Retinal pigment epithelial cell (primary cell): ENCODE measurements around the gene TMEM181.

Experiments used
- DNase-seq: peaks from one replicate; pipeline ENCODE4 v3.0.0-alpha.2; 2010; ENCODE audit warnings: low read depth
- H3K4me3 ChIP-seq: 2 replicates; pipeline ENCODE4 v1.5.1; 2011; ENCODE audit warnings: mild to moderate bottlenecking, low read length, control low read depth, moderate library complexity
- TF ChIP-seq, protein P1 (sequence below): conservative IDR thresholded peaks from 2 replicates; pipeline ENCODE4 v1.5.1; 2011; ENCODE audit warnings: low read depth, low read length, control low read depth, inconsistent platforms

The TMEM181 gene

DNA sequence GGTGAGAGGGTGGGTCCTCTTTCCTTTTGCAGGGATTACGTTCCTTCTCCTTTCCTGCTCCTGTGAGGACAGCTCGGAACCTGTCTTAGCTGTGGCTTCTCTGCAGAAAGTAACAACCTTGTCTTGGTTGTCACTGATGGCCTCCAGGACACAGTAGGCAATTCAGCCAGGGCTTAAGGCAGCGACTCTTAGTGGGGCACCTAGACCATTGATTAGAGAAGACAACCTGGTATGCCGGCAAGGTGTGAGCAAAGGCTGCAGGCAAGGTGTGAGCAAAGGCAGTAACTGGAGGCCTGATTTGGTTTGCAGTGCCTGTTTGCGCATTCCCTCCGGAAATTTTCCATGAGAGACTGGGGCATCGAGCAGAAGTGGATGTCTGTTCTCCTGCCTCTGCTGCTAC is 47.0 kb downstream of the TMEM181 start:
- TF ChIP-seq, protein P1, sequence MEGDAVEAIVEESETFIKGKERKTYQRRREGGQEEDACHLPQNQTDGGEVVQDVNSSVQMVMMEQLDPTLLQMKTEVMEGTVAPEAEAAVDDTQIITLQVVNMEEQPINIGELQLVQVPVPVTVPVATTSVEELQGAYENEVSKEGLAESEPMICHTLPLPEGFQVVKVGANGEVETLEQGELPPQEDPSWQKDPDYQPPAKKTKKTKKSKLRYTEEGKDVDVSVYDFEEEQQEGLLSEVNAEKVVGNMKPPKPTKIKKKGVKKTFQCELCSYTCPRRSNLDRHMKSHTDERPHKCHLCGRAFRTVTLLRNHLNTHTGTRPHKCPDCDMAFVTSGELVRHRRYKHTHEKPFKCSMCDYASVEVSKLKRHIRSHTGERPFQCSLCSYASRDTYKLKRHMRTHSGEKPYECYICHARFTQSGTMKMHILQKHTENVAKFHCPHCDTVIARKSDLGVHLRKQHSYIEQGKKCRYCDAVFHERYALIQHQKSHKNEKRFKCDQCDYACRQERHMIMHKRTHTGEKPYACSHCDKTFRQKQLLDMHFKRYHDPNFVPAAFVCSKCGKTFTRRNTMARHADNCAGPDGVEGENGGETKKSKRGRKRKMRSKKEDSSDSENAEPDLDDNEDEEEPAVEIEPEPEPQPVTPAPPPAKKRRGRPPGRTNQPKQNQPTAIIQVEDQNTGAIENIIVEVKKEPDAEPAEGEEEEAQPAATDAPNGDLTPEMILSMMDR: no peak
- no peak for DNase-seq
- no peak overlapping the region for H3K4me3 ChIP-seq

DNA sequence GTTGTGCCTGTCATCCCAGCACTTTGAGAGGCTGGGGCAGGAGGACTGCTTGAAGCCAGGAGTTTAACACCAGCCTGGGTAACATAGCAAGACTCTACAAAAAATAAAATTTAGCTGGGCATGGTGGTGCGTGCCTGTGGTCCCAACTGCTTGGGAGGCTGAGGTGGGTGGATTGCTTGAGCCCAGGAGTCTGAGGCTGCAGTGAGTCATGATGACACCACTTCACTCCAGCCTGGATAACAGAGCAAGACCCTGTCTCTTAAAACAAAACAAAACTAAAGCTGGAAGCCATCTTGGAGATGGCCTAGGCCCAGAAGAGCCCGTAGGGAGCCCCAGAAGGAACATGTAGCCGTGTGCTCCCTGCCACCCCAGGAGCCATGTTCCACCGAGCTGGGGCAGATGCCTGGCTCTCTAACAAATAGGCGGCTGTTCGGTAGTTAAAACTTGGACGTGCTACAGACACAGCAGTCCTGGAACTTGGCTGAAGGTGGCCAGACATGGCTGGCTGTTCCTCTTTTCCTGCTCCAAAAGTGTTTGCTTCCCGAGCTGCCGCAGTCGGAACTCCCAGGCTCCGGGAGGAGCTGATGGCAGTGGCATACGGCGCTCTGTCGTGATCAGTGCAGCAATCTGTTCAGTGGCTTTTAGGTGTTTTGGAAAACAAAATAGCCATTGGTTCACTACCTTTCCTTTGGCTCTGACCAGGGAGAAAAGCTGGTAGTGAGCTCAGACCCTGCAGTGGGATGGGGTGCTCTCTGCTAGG is 47.7 kb downstream of the TMEM181 start:
- H3K4me3 ChIP-seq: no peak overlapping the region
- no peak for DNase-seq
- TF ChIP-seq, protein P1: no peak

DNA sequence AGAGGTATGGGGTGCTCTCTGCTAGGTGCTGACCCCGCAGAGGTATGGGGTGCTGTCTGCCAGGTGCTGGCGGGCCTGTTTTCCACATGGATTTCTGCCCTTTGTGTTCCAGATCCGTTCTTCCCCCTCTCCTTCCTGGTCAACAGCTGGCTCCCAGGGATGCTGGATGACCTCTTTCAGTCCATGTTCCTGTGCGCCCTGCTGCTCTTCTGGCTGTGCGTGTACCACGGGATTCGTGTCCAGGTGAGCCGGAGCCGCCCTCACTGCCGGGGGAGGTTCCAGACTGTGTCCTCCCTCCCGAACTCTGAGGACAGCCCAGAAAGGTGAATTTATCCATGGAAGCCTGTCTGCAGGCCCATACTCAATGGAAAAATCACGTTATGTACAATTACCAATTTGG is 48.3 kb downstream of the TMEM181 start:
- TF ChIP-seq, protein P1: no peak
- no peak overlapping the region for H3K4me3 ChIP-seq
- no peak for DNase-seq

DNA sequence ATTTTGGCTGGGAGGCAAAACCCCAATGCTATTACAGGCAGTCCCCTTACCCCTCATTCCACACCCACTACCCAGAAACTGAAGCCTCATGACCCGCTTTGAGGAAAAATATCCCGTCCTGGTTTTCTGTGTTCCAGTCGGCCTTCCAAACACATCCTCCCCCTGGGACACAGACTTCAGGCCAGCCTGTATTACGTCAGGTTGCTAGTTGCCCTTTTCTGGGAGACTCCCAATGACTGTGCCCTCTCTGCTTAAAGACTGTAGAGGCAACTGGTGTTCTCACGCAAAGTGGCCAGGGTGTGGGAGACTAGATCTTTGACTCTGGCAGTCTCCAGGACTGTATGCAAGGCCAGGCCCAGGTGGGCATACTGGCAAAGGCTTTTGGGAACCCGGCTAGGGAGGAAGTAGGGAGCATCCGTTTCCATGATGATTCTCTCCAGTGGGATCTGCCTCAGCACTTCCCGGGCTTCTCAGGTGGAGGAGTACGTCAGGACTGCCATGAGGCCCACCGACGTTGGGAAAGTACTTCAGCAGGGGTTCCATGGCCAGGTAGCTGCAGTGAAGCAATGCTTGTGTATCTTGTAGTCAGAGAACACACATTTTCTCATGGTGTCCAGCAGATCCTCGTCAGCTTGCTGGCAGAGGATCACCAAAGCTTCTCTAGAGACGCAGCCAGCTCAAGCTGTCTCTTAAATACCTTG is 49.7 kb downstream of the TMEM181 start:
- no peak overlapping the region for H3K4me3 ChIP-seq
- TF ChIP-seq, protein P1: no peak
- DNase-seq: no peak

DNA sequence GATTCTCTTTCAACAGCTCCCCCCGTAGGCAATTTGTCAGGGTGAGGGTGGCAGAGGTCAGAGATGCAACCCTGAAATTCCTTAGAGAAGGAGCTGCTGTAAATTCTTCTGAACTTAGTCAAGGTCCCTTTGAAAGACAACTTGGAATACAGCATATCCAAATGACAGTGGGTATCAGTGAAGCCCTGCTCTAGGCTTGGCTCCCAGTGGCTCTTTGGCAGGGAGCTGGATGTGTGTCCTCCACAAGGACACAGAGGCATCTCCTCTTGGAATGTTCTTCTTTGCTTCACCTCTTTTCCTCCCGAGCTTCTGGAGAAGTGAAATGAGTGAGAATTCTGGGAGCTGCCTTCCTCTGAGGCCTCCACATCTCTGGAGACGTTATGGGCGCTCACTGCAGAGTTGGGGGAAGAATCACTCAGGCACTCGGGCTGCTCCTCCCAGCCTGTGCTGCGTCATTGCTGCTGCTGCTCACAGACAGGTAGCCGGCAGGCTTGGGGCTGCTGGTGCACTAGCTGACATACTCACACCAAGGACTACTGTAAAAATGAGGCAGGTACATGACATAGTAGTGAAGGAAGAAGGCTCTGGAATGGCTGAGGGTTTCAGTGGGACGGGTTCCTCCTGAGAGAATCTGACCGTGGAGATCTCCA is 50.6 kb downstream of the TMEM181 start:
- TF ChIP-seq, protein P1: no peak
- DNase-seq: no peak
- H3K4me3 ChIP-seq: no peak overlapping the region

DNA sequence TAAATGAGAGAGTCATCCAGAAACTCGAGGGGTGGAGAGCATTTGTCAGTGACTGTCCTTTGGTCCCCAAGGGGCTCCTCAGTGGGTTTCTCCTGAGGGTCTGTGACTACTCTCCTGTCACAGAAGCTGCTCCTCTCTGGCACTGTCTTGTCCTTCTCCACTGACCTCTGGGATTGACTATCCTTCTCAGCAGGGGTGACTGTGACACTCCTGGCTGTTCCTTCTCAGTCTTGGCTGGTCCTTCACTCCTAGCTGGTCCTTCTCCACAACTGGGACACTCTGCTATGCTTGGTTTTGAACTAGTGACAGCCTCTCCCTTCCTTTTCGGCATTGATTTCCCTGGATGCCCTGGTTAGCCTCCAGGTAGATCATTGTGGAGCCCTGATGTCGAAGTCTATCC is 51.1 kb downstream of the TMEM181 start:
- H3K4me3 ChIP-seq: no peak overlapping the region
- TF ChIP-seq, protein P1: no peak
- DNase-seq: no peak
